KOPT-K1 (cell line): ENCODE measurements around the gene FNDC10.
"Not testable (repeated sequence)": the region's sequence is repeated elsewhere in the genome, so short reads cannot be mapped to it uniquely, and the experiment has no call there.

ENCODE experiments used
- H3K27ac ChIP-seq: fragments of 200-600 bp; sonication (generic); 2 replicates; pipeline ENCODE4 v1.5.1; 2016; ENCODE audit warnings: antibody characterized with exemption, mild to moderate bottlenecking, low read depth, low read length; ENCODE audit not compliant: poor library complexity, severe bottlenecking
- H3K36me3 ChIP-seq: fragments of 200-600 bp; sonication (generic); 2 replicates; pipeline ENCODE4 v1.5.1; 2017; ENCODE audit warnings: antibody characterized with exemption, mild to moderate bottlenecking, low read length, moderate library complexity; ENCODE audit not compliant: insufficient read depth
- H3K9me3 ChIP-seq: fragments of 200-600 bp; sonication (generic); 2 replicates; pipeline ENCODE4 v1.5.1; 2017; ENCODE audit warnings: antibody characterized with exemption, low read length, mild to moderate bottlenecking; ENCODE audit not compliant: insufficient read depth, poor library complexity, severe bottlenecking

Gene FNDC10

GRCh38 chr1:1599935-1600860 is at the start of gene FNDC10:
Gene FNDC10, minus strand, starts transcription at chr1:1600135. Its CDS starts 120 bp downstream, at chr1:1600015.
- Histone ChIP-seq H3K27ac (no peak within 1 kb of the TSS), H3K9me3 (no peaks in the 10 kb centered on the region), H3K36me3 (no peaks in the 10 kb centered on the region)

- not testable (repeated sequence) for H3K9me3 ChIP-seq, H3K27ac ChIP-seq
- H3K36me3 ChIP-seq = peaks cover 67% of the 10 kb centered on the region
These were observed 48.3 kb upstream of the FNDC10 start for GRCh38 chr1:1648265-1648664.

GRCh38 chr1:1647567-1648241 is 47.8 kb upstream of the FNDC10 start:
- H3K36me3 ChIP-seq = peaks cover 62% of the 10 kb centered on the region
- H3K9me3 ChIP-seq, H3K27ac ChIP-seq: not testable (repeated sequence)

- H3K36me3 ChIP-seq = peaks cover 48% of the 10 kb centered on the region
- H3K9me3 ChIP-seq, H3K27ac ChIP-seq: not testable (repeated sequence)
These were observed 46.4 kb upstream of the FNDC10 start for GRCh38 chr1:1646326-1646725.

- H3K9me3 ChIP-seq, H3K27ac ChIP-seq: not testable (repeated sequence)
- peaks cover 31% of the 10 kb centered on the region; the same call in 1 of the 2 replicates for H3K36me3 ChIP-seq
These were observed 41.0 kb upstream of the FNDC10 start for GRCh38 chr1:1640711-1641461.

- peaks cover 27% of the 10 kb centered on the region; the same call in 1 of the 2 replicates for H3K36me3 ChIP-seq
- H3K9me3 ChIP-seq, H3K27ac ChIP-seq: not testable (repeated sequence)
These were observed 40.1 kb upstream of the FNDC10 start for GRCh38 chr1:1640081-1640480.

- peaks cover 27% of the 10 kb centered on the region; the same call in 1 of the 2 replicates for H3K36me3 ChIP-seq
- not testable (repeated sequence) for H3K9me3 ChIP-seq, H3K27ac ChIP-seq
These were observed 39.4 kb upstream of the FNDC10 start for GRCh38 chr1:1639368-1639767.

GRCh38 chr1:1638528-1638927 is 38.6 kb upstream of the FNDC10 start:
- H3K36me3 ChIP-seq = peaks cover 27% of the 10 kb centered on the region; the same call in 1 of the 2 replicates
- H3K9me3 ChIP-seq, H3K27ac ChIP-seq: not testable (repeated sequence)

- H3K27ac ChIP-seq, H3K9me3 ChIP-seq: not testable (repeated sequence)
- peaks cover 27% of the 10 kb centered on the region; the same call in 1 of the 2 replicates for H3K36me3 ChIP-seq
These were observed 37.5 kb upstream of the FNDC10 start for GRCh38 chr1:1637479-1637875.

GRCh38 chr1:1636621-1637478 is 36.9 kb upstream of the FNDC10 start:
- H3K9me3 ChIP-seq, H3K27ac ChIP-seq: not testable (repeated sequence)
- H3K36me3 ChIP-seq = peaks cover 27% of the 10 kb centered on the region; the same call in 1 of the 2 replicates

GRCh38 chr1:1634613-1635012 is 34.7 kb upstream of the FNDC10 start:
- H3K9me3 ChIP-seq, H3K27ac ChIP-seq: not testable (repeated sequence)
- H3K36me3 ChIP-seq = peaks cover 25% of the 10 kb centered on the region; the same call in 1 of the 2 replicates

- H3K9me3 ChIP-seq, H3K27ac ChIP-seq: not testable (repeated sequence)
- peaks cover 17% of the 10 kb centered on the region; the same call in 1 of the 2 replicates for H3K36me3 ChIP-seq
These were observed 33.5 kb upstream of the FNDC10 start for GRCh38 chr1:1633409-1633808.

GRCh38 chr1:1631782-1632420 is 32.0 kb upstream of the FNDC10 start, which contains the start of gene MMP23B:
Gene MMP23B, plus strand, starts transcription at chr1:1632173. Its CDS starts 46 bp downstream, at chr1:1632219.
- Histone ChIP-seq H3K9me3 (no peaks in the 10 kb centered on the region), H3K27ac (peak within 1 kb of the TSS; percentile 77), H3K36me3 (peaks cover 8% of the 10 kb centered on the region; the same call in 1 of the 2 replicates)
